ENCODE data around the gene KCNK16.
"Not testable (repeated sequence)": the region's sequence is repeated elsewhere in the genome, so short reads cannot be mapped to it uniquely, and the experiment has no call there.

KCNK16 gene

GRCh38 chr6:39309942-39310531, 12.5 kb downstream of the KCNK16 start:
- DNase-seq (ENCODE audit: low spot score) = peak; percentile 85

GRCh38 chr6:39307462-39307861, 15.0 kb downstream of the KCNK16 start:
- no peak for DNase-seq (ENCODE audit: low spot score)

DNA sequence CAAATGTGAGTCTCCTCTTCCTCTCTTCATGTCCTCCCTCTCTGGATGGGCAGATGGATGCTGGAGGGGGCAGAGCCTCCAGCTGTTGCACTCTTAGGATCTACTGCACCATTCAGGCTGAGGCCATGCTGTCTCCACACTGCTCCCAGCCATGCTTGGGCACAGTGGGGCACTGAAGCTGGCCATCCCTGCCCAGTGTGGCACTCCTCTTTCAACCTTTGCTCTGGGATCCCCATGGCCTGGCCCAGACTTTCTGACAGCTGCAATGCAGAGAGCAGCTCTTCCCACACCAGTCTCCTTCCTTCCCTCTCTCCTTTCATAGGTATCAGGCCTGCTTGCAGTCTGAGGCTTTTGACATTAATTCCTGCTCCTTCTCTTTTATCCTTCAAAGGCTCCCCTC, 17.6 kb downstream of the KCNK16 start:
- DNase-seq (ENCODE audit: low spot score) = no peak

GRCh38 chr6:39303425-39304153, 18.9 kb downstream of the KCNK16 start:
- DNase-seq (ENCODE audit: low spot score) = no peak

- DNase-seq (ENCODE audit: low spot score) = peak; percentile 92
Observed at GRCh38 chr6:39302669-39303424, 19.7 kb downstream of the KCNK16 start.

DNA sequence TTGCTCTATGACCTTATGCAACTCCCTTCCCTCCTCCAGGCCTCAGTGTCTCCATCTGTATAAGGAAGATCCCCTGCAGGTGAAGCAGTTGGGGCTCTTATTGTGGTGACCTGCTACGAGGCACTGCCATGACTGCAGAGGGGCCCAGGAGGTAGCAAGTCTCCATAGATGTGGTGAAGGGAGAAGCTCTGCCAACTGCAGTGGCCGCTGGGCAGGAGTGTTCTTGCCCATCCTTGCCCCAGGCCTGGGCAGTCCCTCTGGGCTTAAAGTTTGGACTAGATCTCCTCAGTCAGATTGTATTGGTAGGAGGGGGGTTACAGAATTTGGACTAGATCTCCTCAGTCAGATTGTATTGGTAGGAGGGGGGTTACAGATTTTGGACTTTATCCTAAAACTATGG, 20.5 kb downstream of the KCNK16 start:
- no peak for DNase-seq (ENCODE audit: low spot score)

GRCh38 chr6:39301606-39302005, 20.9 kb downstream of the KCNK16 start:
- DNase-seq (ENCODE audit: low spot score) = peak; percentile 53

- DNase-seq (ENCODE audit: low spot score) = no peak
Observed at GRCh38 chr6:39300739-39301138, 21.8 kb downstream of the KCNK16 start.

GRCh38 chr6:39298061-39298460, 24.4 kb downstream of the KCNK16 start:
- DNase-seq (ENCODE audit: low spot score) = no peak

GRCh38 chr6:39296745-39297640, 25.5 kb downstream of the KCNK16 start:
- no peak for DNase-seq (ENCODE audit: low spot score)

GRCh38 chr6:39295611-39296011, 26.9 kb downstream of the KCNK16 start:
- no peak for DNase-seq (ENCODE audit: low spot score)

DNA sequence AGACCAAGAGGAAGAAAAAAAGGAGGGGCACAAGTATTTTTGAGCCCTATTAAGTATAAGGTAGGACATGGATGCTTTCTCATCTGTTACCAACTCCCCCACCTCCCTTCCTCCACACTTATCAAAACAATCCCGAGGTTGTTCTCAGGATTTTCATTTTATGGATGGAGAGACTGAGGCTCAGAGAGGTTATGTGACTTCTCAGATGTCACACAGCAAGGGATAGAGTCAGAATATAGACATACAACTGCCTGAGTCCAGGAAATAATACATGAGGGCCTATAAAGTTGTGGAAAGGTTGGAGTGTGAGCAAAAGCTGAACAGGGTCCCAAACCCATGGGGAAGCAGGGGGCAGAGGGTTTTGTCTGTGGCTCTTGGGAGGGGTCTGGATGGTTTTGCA, 27.6 kb downstream of the KCNK16 start:
- DNase-seq (ENCODE audit: low spot score) = no peak

- DNase-seq (ENCODE audit: low spot score) = no peak
Observed at GRCh38 chr6:39294133-39294532, 28.4 kb downstream of the KCNK16 start.

DNA sequence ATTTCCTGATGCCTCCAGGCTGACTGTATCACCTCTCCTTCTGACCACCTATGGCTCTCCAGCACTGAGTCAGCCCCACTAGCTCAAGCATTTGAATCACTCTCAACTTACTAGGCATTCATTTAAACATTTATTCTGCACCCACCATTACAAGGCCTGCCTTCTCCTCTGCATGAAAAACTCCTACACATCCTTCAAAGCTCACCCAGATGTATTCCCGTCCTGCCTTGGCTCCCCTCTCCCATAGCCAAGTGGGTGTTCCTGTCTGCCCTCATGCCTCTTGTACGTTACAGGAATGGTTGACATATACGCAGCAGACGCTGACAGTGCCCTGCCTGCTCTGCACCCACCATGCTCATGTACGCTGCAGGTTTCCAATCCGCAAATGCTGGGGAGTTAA, 29.9 kb downstream of the KCNK16 start:
- DNase-seq (ENCODE audit: low spot score) = no peak

DNA sequence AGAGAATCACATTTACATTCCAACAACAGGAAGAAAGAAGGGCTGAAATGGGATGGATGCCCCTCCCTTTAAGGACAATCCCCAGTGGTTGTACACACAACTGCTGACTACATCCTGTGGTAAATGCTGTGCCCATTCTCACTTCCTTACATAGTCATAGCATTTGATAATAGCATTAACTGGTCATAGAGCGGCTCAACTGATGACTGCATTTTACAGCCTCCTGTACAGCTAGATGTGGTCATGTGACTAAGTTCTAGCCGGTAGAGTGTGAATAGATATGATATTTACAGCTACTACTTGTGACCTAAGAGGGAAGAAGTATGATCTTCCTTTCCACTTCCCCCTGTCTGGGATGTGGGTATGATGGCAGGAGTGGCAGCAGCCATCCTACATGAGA, 33.0 kb downstream of the KCNK16 start:
- no peak for DNase-seq (ENCODE audit: low spot score)

GRCh38 chr6:39287601-39288000, 34.9 kb downstream of the KCNK16 start:
- DNase-seq (ENCODE audit: low spot score) = no peak

DNA sequence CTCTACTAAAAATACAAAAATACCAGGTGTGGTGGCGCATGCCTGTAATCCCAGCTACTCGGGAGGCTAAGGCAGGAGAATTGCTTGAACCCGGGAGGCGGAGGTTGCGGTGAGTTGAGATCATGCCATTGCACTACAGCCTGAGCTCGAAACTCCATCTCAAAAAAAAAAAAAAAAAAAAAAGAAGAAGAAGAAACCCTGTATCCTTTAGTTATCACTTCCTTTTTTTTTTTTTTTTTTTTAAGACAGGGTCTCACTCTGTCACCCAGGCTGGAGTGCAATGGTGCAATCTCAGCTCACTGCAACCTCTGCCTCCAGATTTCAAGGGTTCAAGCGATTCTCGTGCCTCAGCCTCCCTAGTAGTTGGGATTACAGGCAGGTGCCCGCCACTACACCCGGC, 35.9 kb downstream of the KCNK16 start:
- DNase-seq (ENCODE audit: low spot score) = not testable (repeated sequence)

DNA sequence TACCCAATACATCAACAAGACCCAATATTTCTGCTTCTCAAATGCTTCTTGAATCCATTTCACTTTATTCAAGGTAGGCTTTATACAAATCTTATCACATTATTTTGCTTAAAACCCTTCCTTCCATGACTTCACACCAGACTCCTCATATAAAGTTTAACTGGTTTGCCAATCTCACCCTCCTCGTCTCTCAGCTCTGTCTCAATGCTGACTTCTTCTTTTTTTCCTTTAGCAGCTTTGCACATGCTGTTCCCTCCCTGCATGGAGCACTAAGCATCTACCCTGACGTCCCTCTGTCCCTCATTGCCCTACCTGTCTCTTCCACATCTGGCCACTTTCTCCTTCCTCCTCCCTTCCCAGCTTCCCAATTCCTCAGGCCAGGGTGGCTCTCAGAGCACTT, 39.7 kb downstream of the KCNK16 start:
- no peak for DNase-seq (ENCODE audit: low spot score)

DNA sequence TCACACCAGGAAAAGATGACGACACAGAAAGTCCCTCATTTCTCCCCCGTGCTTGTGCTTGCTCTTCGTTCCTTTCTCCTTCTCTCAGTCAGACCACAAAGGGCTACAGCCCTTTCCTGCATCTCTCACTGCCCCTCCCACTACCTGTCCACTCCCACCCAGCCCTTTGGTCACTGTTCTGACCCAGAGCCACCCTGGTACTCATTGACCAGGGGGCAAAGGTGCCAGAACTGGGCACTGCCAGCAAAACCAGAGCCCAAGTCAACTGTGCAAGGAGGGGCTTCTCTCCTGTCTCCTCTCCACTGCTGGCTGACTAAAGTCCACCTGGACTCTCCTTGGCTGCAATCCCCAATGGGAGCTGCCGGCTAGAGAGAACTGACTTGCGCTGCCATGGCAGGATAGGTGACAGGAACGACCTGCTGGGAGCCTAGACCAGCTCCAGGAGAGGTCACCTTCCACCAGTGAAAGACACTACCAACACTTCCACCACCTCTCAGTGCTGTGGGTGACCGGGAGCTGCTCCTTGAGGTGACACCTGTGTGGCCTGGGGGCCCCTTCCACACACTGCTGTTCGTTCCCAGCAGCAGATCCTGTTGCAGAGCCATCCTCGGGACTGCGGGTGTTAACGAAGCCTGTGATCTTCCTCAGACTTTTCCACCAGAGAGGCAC, 41.1 kb downstream of the KCNK16 start:
- no peak for DNase-seq (ENCODE audit: low spot score)

DNA sequence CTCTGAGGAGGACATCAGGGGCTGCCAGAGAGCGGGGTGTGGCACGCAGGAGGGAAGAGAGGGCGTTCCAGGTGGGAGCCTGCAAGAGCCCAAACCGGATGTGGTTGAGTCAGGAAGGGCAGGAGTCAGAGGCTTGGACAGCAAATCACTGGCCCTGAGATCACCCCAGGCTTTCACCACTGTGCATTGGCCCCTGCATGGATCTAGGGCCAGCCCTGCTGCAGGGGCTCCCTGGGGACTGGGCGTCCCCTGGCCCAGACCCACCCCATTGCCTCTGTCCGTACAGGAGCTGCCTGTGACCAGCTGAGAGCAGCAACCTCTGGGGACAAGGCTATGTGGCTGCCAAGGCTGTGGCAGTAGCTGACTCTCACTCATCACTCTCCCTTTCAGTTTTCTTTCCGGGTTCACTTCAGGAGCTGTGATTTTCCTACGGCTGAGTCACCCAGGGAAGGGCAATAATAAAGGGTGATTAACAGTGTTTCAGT, 42.2 kb downstream of the KCNK16 start:
- DNase-seq (ENCODE audit: low spot score) = no peak

DNA sequence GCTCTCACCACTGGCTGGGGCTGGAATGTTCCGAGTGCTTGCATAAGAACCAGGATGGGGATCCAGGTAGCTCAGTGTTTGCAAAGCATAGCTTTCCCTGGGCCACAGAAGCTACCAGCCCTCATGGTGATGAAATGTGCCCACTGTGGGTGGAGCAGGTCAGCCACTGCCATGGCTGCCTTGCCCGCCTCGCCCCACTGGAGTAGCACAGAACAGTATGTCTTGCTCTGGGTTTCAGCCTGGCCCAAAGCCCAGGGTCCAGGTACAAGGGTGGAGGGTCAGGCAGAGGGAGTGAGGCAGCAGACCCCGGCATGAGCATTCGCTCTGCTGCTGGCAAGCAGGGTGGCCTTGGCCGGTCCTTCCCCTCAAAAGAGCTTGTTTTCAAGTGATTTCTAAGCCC, 43.0 kb downstream of the KCNK16 start:
- DNase-seq (ENCODE audit: low spot score) = no peak

Data from D341Med (cell line).